Measurements from ENCODE around the gene ICA1.

DNA sequence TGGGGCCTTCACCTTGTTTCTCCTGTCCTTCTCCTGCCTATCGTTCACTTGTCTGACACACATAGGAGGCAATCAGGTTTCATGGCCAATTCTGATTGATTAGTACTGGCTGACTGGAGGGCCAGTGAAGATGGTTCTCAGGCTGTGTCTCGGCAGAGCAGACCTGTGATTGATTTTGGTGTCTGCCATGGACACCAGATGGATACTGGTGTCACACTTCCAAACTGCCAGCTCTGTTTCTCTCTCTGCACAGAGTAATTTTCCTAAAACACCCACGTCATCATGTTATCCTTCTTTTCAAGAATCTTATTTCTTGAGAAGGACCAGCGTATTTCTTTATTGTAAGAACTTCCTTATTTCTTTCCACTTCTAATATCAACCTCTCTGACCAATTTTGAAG is 117.1 kb downstream of the ICA1 start:
- TF ChIP-seq CTCF (IDR thresholded peaks at IDR 0.05), result no peak
- TF ChIP-seq NFE2L2 (conservative IDR thresholded peaks at IDR 0.05; ENCODE audit: low read length), result no peak
- no peak for TF ChIP-seq PHF8 (IDR thresholded peaks at IDR 0.05; ENCODE audit: borderline replicate concordance, low read depth)
- TF ChIP-seq TP53 (CRISPR knock-in tag; IDR thresholded peaks at IDR 0.05), result no peak
- no peak for TF ChIP-seq EP300 (IDR thresholded peaks at IDR 0.05)
